Measurements from ENCODE around the gene CRISP2. TPM values are rescaled to one million over a fixed set of nuclear protein-coding genes. Genes with fewer than 3 reads are reported as not detected.

Gene CRISP2
- total RNA-seq, 2 experiments from 2014 or later = not detected

GRCh38 chr6:49739423-49739822 lies 26.1 kb upstream of the CRISP2 start:
- POLR2A ChIA-PET = interaction anchor here (0.6 kb wide), 1 partner anchor 41 kb away, joined by 3 read pairs; no protein-coding TSS in a partner anchor
- H3K27ac ChIP-seq (ENCODE audit: low read depth, low read length, poor library complexity, severe bottlenecking) = no peak overlapping the region
- H3K4me2 ChIP-seq (ENCODE audit: low read length) = no peak overlapping the region
- no peaks in the 10 kb centered on the region for H4K20me1 ChIP-seq (ENCODE audit: insufficient read depth, low read length)
- intact Hi-C loops (cut with micrococcal nuclease; ENCODE audit: unreplicated experiment) = no loop called here
- no peak overlapping the region for H2AFZ ChIP-seq (ENCODE audit: low read length)
- CTCF ChIA-PET (ENCODE audit: unreplicated experiment) = no interaction called here
- BruUV-seq (replicated peaks) = no TSS peak
- H3K4me3 ChIP-seq (ENCODE audit: low read depth, low read length, poor library complexity, severe bottlenecking) = no peak overlapping the region
- H3K9me2 ChIP-seq (ENCODE audit: insufficient read depth, low read length) = no peaks in the 10 kb centered on the region
- no peaks in the 10 kb centered on the region for H3K36me3 ChIP-seq (ENCODE audit: insufficient read depth, low read length)
- H3K4me1 ChIP-seq (ENCODE audit: insufficient read depth, low read length, poor library complexity, severe bottlenecking) = no peaks in the 10 kb centered on the region
- TF ChIP-seq CTCF (conservative IDR thresholded peaks at IDR 0.05; ENCODE audit: low read length) (no peak), EZH2phosphoT487 (IDR thresholded peaks at IDR 0.05; ENCODE audit: borderline replicate concordance, low read depth, low read length) (no peak)
- DNase-seq (ENCODE audit: low spot score) = no peak
- no peaks in the 10 kb centered on the region for H3K79me2 ChIP-seq (ENCODE audit: insufficient read depth, low read depth, low read length)
- H3K9me3 ChIP-seq (ENCODE audit: low read length) = no peaks in the 10 kb centered on the region

DNA sequence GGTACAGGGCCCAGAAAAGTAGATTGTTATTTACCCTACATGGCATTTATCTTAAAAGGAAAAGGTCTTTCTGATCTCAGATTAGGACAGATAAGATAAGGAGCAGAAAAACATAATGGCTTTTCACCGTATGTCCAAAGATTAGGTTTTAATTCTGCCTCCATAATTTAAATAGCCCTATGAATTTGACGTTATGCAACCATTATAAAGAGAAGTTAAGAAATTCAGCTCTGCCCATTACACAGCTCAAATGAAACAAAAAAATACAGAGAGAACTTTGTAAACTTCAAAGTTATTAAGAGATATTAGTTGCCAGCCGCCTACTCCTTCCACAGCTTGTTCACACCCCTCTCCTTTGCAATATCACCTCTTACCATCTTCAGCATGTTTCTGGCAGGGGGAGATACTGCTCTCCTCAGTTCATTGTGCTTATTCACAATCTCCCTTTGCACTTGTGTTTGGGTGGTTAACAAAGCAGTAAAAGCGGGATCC lies 22.7 kb upstream of the CRISP2 start:
- Histone ChIP-seq H3K79me2 (ENCODE audit: insufficient read depth, low read depth, low read length) (no peaks in the 10 kb centered on the region), H3K4me2 (ENCODE audit: low read length) (no peak overlapping the region), H3K4me3 (ENCODE audit: low read depth, low read length, poor library complexity, severe bottlenecking) (no peak overlapping the region), H3K27ac (ENCODE audit: low read depth, low read length, poor library complexity, severe bottlenecking) (no peak overlapping the region), H3K9me3 (ENCODE audit: low read length) (no peaks in the 10 kb centered on the region), H3K4me1 (ENCODE audit: insufficient read depth, low read length, poor library complexity, severe bottlenecking) (no peaks in the 10 kb centered on the region), H4K20me1 (ENCODE audit: insufficient read depth, low read length) (no peaks in the 10 kb centered on the region), H3K36me3 (ENCODE audit: insufficient read depth, low read length) (no peaks in the 10 kb centered on the region), H2AFZ (ENCODE audit: low read length) (no peak overlapping the region), H3K9me2 (ENCODE audit: insufficient read depth, low read length) (no peaks in the 10 kb centered on the region)
- no peak for DNase-seq (ENCODE audit: low spot score)
- BruUV-seq (replicated peaks) = no TSS peak
- intact Hi-C loops (cut with micrococcal nuclease; ENCODE audit: unreplicated experiment) = no loop called here
- TF ChIP-seq CTCF (conservative IDR thresholded peaks at IDR 0.05; ENCODE audit: low read length) = no peak
- TF ChIP-seq EZH2phosphoT487 (IDR thresholded peaks at IDR 0.05; ENCODE audit: borderline replicate concordance, low read depth, low read length) = no peak
- ChIA-PET CTCF (ENCODE audit: unreplicated experiment) (no interaction called here), POLR2A (no interaction called here)

- Histone ChIP-seq H3K36me3 (ENCODE audit: insufficient read depth, low read length) (no peaks in the 10 kb centered on the region), H3K9me2 (ENCODE audit: insufficient read depth, low read length) (no peaks in the 10 kb centered on the region), H3K4me2 (ENCODE audit: low read length) (no peak overlapping the region), H3K79me2 (ENCODE audit: insufficient read depth, low read depth, low read length) (no peaks in the 10 kb centered on the region), H3K9me3 (ENCODE audit: low read length) (no peaks in the 10 kb centered on the region), H3K27ac (ENCODE audit: low read depth, low read length, poor library complexity, severe bottlenecking) (no peak overlapping the region), H3K4me1 (ENCODE audit: insufficient read depth, low read length, poor library complexity, severe bottlenecking) (no peaks in the 10 kb centered on the region), H3K4me3 (ENCODE audit: low read depth, low read length, poor library complexity, severe bottlenecking) (no peak overlapping the region), H4K20me1 (ENCODE audit: insufficient read depth, low read length) (no peaks in the 10 kb centered on the region), H2AFZ (ENCODE audit: low read length) (no peak overlapping the region)
- POLR2A ChIA-PET = no interaction called here
- TF ChIP-seq EZH2phosphoT487 (IDR thresholded peaks at IDR 0.05; ENCODE audit: borderline replicate concordance, low read depth, low read length) (no peak), CTCF (conservative IDR thresholded peaks at IDR 0.05; ENCODE audit: low read length) (no peak)
- intact Hi-C loops (cut with micrococcal nuclease; ENCODE audit: unreplicated experiment) = no loop called here
- CTCF ChIA-PET (ENCODE audit: unreplicated experiment) = no interaction called here
- no peak for DNase-seq (ENCODE audit: low spot score)
- BruUV-seq (replicated peaks) = no TSS peak
These were observed 20.3 kb upstream of the CRISP2 start for GRCh38 chr6:49733680-49734079.
